HEK293 (cell line): ENCODE results near the gene FOXF1.

ENCODE experiments used
- OVOL3 ChIP-seq: fragments of 450-650 bp; formaldehyde crosslinking; IDR thresholded peaks from 2 replicates; pipeline ENCODE4 v1.5.1; 2016; ENCODE audit warnings: missing biosample characterization, missing genetic modification characterization
- TCF7L2 ChIP-seq: IDR thresholded peaks from 2 replicates; pipeline ENCODE4 v1.6.1; 2011; ENCODE audit warnings: low read depth, mild to moderate bottlenecking, inconsistent platforms, low read length, moderate library complexity, borderline replicate concordance
- ZBTB20 ChIP-seq: fragments of 450-650 bp; formaldehyde crosslinking; IDR thresholded peaks from 2 replicates; pipeline ENCODE4 v1.5.1; 2016; ENCODE audit warnings: missing biosample characterization, missing genetic modification characterization
- ZNF112 ChIP-seq: fragments of 450-650 bp; formaldehyde crosslinking; IDR thresholded peaks from 2 replicates; pipeline ENCODE4 v1.5.0; 2017; ENCODE audit warnings: missing biosample characterization, missing genetic modification characterization
- ZNF18 ChIP-seq: fragments of 450-650 bp; formaldehyde crosslinking; IDR thresholded peaks from 2 replicates; pipeline ENCODE4 v1.5.1; 2016; ENCODE audit warnings: missing biosample characterization, missing genetic modification characterization
- ZNF488 ChIP-seq: fragments of 450-650 bp; formaldehyde crosslinking; IDR thresholded peaks from 2 replicates; pipeline ENCODE4 v1.5.1; 2016; ENCODE audit warnings: missing biosample characterization, missing genetic modification characterization
- TF ChIP-seq, protein P1 (sequence below): fragments of 450-650 bp; formaldehyde crosslinking; IDR thresholded peaks from 2 replicates; pipeline ENCODE4 v1.5.1; 2016; ENCODE audit warnings: missing biosample characterization, missing genetic modification characterization, low read depth
- TF ChIP-seq, protein P2 (sequence below): fragments of 450-650 bp; formaldehyde crosslinking; IDR thresholded peaks from 2 replicates; pipeline ENCODE4 v1.5.1; 2016; ENCODE audit warnings: missing biosample characterization, missing genetic modification characterization
- TF ChIP-seq, protein P3 (sequence below): fragments of 450-650 bp; formaldehyde crosslinking; IDR thresholded peaks from 2 replicates; pipeline ENCODE4 v1.5.1; 2016; ENCODE audit warnings: missing biosample characterization, missing genetic modification characterization
- TF ChIP-seq, protein P4 (sequence below): fragments of 450-650 bp; formaldehyde crosslinking; IDR thresholded peaks from 2 replicates; pipeline ENCODE4 v1.5.1; 2016; ENCODE audit warnings: missing biosample characterization, missing genetic modification characterization

GRCh38 chr16:86512301-86512859, 2.1 kb downstream of the FOXF1 start:
- TF ChIP-seq ZNF488 (tag by site-specific recombination), result no peak
- TF ChIP-seq TCF7L2, result no peak
- TF ChIP-seq ZNF18 (tag by site-specific recombination), result no peak
- TF ChIP-seq ZNF112 (tag by site-specific recombination), result no peak
- TF ChIP-seq, protein P1, sequence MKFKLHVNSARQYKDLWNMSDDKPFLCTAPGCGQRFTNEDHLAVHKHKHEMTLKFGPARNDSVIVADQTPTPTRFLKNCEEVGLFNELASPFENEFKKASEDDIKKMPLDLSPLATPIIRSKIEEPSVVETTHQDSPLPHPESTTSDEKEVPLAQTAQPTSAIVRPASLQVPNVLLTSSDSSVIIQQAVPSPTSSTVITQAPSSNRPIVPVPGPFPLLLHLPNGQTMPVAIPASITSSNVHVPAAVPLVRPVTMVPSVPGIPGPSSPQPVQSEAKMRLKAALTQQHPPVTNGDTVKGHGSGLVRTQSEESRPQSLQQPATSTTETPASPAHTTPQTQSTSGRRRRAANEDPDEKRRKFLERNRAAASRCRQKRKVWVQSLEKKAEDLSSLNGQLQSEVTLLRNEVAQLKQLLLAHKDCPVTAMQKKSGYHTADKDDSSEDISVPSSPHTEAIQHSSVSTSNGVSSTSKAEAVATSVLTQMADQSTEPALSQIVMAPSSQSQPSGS, result no peak
- TF ChIP-seq, protein P2, sequence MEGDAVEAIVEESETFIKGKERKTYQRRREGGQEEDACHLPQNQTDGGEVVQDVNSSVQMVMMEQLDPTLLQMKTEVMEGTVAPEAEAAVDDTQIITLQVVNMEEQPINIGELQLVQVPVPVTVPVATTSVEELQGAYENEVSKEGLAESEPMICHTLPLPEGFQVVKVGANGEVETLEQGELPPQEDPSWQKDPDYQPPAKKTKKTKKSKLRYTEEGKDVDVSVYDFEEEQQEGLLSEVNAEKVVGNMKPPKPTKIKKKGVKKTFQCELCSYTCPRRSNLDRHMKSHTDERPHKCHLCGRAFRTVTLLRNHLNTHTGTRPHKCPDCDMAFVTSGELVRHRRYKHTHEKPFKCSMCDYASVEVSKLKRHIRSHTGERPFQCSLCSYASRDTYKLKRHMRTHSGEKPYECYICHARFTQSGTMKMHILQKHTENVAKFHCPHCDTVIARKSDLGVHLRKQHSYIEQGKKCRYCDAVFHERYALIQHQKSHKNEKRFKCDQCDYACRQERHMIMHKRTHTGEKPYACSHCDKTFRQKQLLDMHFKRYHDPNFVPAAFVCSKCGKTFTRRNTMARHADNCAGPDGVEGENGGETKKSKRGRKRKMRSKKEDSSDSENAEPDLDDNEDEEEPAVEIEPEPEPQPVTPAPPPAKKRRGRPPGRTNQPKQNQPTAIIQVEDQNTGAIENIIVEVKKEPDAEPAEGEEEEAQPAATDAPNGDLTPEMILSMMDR (tag by site-specific recombination), result no peak
- no peak for TF ChIP-seq OVOL3 (tag by site-specific recombination)
- TF ChIP-seq, protein P3, sequence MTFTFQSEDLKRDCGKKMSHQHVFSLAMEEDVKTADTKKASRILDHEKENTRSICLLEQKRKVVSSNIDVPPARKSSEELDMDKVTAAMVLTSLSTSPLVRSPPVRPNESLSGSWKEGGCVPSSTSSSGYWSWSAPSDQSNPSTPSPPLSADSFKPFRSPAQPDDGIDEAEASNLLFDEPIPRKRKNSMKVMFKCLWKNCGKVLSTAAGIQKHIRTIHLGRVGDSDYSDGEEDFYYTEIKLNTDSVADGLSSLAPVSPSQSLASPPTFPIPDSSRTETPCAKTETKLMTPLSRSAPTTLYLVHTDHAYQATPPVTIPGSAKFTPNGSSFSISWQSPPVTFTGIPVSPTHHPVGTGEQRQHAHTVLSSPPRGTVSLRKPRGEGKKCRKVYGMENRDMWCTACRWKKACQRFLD (tag by site-specific recombination), result no peak
- TF ChIP-seq, protein P4, sequence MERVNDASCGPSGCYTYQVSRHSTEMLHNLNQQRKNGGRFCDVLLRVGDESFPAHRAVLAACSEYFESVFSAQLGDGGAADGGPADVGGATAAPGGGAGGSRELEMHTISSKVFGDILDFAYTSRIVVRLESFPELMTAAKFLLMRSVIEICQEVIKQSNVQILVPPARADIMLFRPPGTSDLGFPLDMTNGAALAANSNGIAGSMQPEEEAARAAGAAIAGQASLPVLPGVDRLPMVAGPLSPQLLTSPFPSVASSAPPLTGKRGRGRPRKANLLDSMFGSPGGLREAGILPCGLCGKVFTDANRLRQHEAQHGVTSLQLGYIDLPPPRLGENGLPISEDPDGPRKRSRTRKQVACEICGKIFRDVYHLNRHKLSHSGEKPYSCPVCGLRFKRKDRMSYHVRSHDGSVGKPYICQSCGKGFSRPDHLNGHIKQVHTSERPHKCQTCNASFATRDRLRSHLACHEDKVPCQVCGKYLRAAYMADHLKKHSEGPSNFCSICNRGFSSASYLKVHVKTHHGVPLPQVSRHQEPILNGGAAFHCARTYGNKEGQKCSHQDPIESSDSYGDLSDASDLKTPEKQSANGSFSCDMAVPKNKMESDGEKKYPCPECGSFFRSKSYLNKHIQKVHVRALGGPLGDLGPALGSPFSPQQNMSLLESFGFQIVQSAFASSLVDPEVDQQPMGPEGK, result no peak
- no peak for TF ChIP-seq ZBTB20 (tag by site-specific recombination)
